Breast epithelium (tissue), 4 donors: ENCODE data around the gene ENG. TPM values are rescaled to one million over a fixed set of nuclear protein-coding genes. Genes with fewer than 3 reads are reported as not detected.
A peak's percentile ranks its signal among the peaks of the same experiment; 100 is the strongest.

Experiments used
- DNase-seq, 2 donors: peaks; one replicate each; pipeline ENCODE4 v3.0.0-alpha.2; 2019; ENCODE audit warnings: low spot score in 2 of 2
- H3K27ac ChIP-seq, 2 donors: fragments of 200-600 bp; sonication (generic) in 1 of 2; one replicate each; pipeline ENCODE4 v1.5.1; 2016 to 2019; ENCODE audit warnings: mild to moderate bottlenecking in 1 of 2
- H3K27me3 ChIP-seq, 2 donors: fragments of 200-600 bp; sonication (generic) in 1 of 2; one replicate each; pipeline versions ENCODE4 v1.5.1 to v1.6.0; 2017 to 2019; ENCODE audit warnings: control low read depth in 1 of 2, mild to moderate bottlenecking in 1 of 2
- H3K36me3 ChIP-seq: fragments of 200-600 bp; one replicate; pipeline ENCODE4 v1.5.1; 2019
- H3K4me1 ChIP-seq, 2 donors: fragments of 200-600 bp; sonication (generic); one replicate each; pipeline ENCODE4 v1.5.1; 2016 to 2019; ENCODE audit warnings: control low read depth in 1 of 2
- H3K4me3 ChIP-seq, 3 donors: fragments of 200-600 bp; sonication (generic); 1 replicate in 2 of 3; 2 replicates in 1 of 3; pipeline ENCODE4 v1.5.1; 2016 to 2019; ENCODE audit warnings: mild to moderate bottlenecking in 3 of 3, moderate library complexity in 2 of 3
- H3K9me3 ChIP-seq, 2 donors: fragments of 200-600 bp; sonication (generic) in 1 of 2; one replicate each; pipeline ENCODE4 v1.5.1; 2016 to 2019; ENCODE audit warnings: control low read depth in 1 of 2
- CTCF ChIP-seq, 3 donors: fragments of 450-650 bp; IDR thresholded peaks; one replicate each; pipeline ENCODE4 v1.5.1; 2016 to 2017; ENCODE audit warnings: antibody characterized with exemption in 3 of 3, mild to moderate bottlenecking in 3 of 3, moderate library complexity in 3 of 3
- POLR2A ChIP-seq: fragments of 450-650 bp; IDR thresholded peaks from one replicate; pipeline ENCODE4 v1.6.1; 2016; ENCODE audit warnings: antibody characterized with exemption, mild to moderate bottlenecking, moderate library complexity
- POLR2AphosphoS5 ChIP-seq, 3 donors: sonication (generic); formaldehyde crosslinking; IDR thresholded peaks; one replicate each; pipeline ENCODE4 v1.6.1; 2017; ENCODE audit warnings: antibody characterized with exemption in 3 of 3
- intact Hi-C: fragments of 100-400 bp; cut with DNase I; formaldehyde crosslinking; loops from one replicate; pipeline ENCODE4 v1.15.1; 2023; ENCODE audit warnings: low total_unique reads
- total RNA-seq, 3 donors: library from RNA; depleted of rRNA; stranded (reverse); fragments of >200 nt; gene quantifications; one replicate each; pipeline ENCODE4 v1.1.0, GENCODE V29; 2016

Gene ENG
- total RNA-seq, 3 donors from 2014 or later: 21.5 to 50.8 (median 30.9) TPM

GRCh38 chr9:127875306-127875966, 21.0 kb upstream of the ENG start:
- TF ChIP-seq CTCF (IDR thresholded peaks at IDR 0.05) (no peak), POLR2A (no peak), POLR2AphosphoS5 (IDR thresholded peaks at IDR 0.05) (no peak)
- H3K4me3 ChIP-seq: no peak overlapping the region
- H3K9me3 ChIP-seq: no peaks in the 10 kb centered on the region
- H3K36me3 ChIP-seq: no peaks in the 10 kb centered on the region
- peaks cover 9 to 24% of the 10 kb centered on the region in 2 donors for H3K4me1 ChIP-seq
- peak overlapping the region; percentile 22 to 55 for H3K27ac ChIP-seq
- intact Hi-C loops: loop anchor here (10.0 kb wide), 1 partner anchor 91 kb away; the partner anchor contains the start of gene CDK9
- DNase-seq: no peak
- no peaks in the 10 kb centered on the region for H3K27me3 ChIP-seq

- H3K27me3 ChIP-seq: no peaks in the 10 kb centered on the region
- TF ChIP-seq CTCF (IDR thresholded peaks at IDR 0.05): no peak
- no peak for TF ChIP-seq POLR2A
- no peak for TF ChIP-seq POLR2AphosphoS5 (IDR thresholded peaks at IDR 0.05)
- H3K36me3 ChIP-seq: no peaks in the 10 kb centered on the region
- peak overlapping the region; percentile 22 to 55 for H3K27ac ChIP-seq
- peak in 1 of 2 donors; percentile 75 for DNase-seq
- no peaks in the 10 kb centered on the region for H3K9me3 ChIP-seq
- intact Hi-C loops: loop anchor here (10.0 kb wide), 1 partner anchor 90 kb away; the partner anchor contains the start of gene CDK9
- peaks cover 9 to 24% of the 10 kb centered on the region in 2 donors for H3K4me1 ChIP-seq
- H3K4me3 ChIP-seq: peak overlapping the region in 1 of 3 donors; percentile 33
Observed at GRCh38 chr9:127874301-127875221, 20.1 kb upstream of the ENG start.

- intact Hi-C loops: loop anchor here (1.0 to 10.0 kb wide), 2 partner anchors 89 to 136 kb away; partner anchors contain the start of gene CDK9
- Histone ChIP-seq H3K27me3 (no peaks in the 10 kb centered on the region), H3K36me3 (no peaks in the 10 kb centered on the region), H3K4me3 (peak overlapping the region in 1 of 3 donors; percentile 33), H3K9me3 (no peaks in the 10 kb centered on the region), H3K4me1 (peaks cover 9 to 24% of the 10 kb centered on the region in 2 donors), H3K27ac (peak overlapping the region; percentile 22 to 55)
- peak; percentile 41 to 70 for DNase-seq
- TF ChIP-seq POLR2A (no peak), CTCF (IDR thresholded peaks at IDR 0.05) (no peak), POLR2AphosphoS5 (IDR thresholded peaks at IDR 0.05) (no peak)
Observed at GRCh38 chr9:127873886-127874285, 19.4 kb upstream of the ENG start.

- no peak for DNase-seq
- Histone ChIP-seq H3K4me1 (peaks cover 9 to 24% of the 10 kb centered on the region in 2 donors), H3K36me3 (no peaks in the 10 kb centered on the region), H3K27ac (peak overlapping the region in 1 of 2 donors; percentile 9), H3K27me3 (no peaks in the 10 kb centered on the region), H3K9me3 (no peaks in the 10 kb centered on the region), H3K4me3 (no peak overlapping the region)
- no peak for TF ChIP-seq POLR2AphosphoS5 (IDR thresholded peaks at IDR 0.05)
- TF ChIP-seq CTCF (IDR thresholded peaks at IDR 0.05): no peak
- no peak for TF ChIP-seq POLR2A
- intact Hi-C loops: loop anchor here (1.0 to 10.0 kb wide), 2 partner anchors 88 to 135 kb away; partner anchors contain the start of gene CDK9
Observed at GRCh38 chr9:127873223-127873691, 18.8 kb upstream of the ENG start.
